CD4-positive, alpha-beta T cell treated with Interleukin-21 for 1 hour (primary cell): ENCODE results near the gene RNF187.
"Not testable (repeated sequence)": the region's sequence is repeated elsewhere in the genome, so short reads cannot be mapped to it uniquely, and the experiment has no call there.

Source experiments
- DNase-seq: peaks from one replicate; pipeline ENCODE4 v3.0.0-alpha.2; 2020

Gene RNF187

DNA sequence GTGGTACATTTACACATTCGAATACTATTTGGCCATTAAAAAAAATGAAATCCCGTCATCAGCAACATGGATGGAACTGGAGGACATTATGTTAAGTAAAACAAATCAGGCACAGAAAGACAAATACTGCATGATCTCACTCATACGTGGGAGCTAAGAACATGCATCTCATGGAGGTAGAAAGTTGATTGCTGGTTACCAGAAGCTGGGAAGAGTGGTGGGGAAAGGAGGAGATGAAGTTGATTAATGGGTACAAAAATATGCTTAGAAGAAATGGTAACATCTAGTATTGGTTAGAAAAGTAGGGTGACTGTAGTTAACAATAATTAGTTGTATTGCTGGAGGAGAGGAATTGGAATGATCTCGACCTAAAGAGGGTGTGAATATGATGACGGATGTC lies 24.6 kb upstream of the RNF187 start:
- no peak for DNase-seq

- DNase-seq: no peak
Observed at GRCh38 chr1:228463009-228463558, 24.1 kb upstream of the RNF187 start.

GRCh38 chr1:228463559-228464455 lies 23.4 kb upstream of the RNF187 start:
- DNase-seq: peak; percentile 71

DNA sequence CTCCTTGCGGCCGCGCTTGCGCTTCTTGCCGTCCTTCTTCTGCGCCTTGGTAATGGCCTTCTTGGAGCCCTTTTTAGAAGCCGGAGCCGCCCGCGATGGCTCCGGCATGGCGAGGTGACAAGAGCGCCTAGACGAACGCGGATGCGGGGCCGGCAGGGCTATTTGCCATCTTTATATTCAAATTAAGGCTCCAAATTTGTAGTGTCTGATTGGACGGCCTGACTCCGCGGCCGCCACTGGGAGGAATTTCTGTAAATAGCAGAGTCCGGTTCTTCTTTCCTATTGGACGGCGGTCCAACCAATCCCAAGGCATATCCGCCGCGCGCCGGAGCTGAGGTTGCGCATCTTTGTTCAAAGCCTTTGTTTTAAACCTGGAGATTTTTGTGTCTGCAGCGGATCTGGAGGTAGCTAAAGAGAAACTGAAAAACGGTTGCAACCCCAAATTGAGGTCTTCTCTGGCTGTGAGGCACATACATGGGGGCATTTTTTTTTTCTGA lies 22.6 kb upstream of the RNF187 start:
- peak; percentile 94 for DNase-seq

DNA sequence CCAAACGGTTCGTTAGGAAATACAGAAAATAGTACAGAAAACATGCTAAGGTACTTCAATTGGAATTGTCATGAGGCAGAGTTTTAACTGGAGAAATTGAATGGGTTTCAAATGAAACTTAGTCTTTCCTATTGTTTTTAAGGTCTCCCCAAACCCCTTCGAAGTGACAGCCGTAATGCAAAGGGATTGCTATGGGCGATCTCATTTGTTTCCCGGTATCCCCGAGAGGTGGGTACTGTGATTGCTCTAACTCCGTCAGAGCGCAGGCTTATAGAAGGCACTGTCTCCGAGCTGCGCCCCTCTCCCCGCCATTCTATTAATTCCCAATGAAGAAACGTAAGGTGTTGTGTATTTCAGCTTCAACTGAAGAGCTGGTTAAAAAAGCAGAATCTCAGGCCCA lies 22.0 kb upstream of the RNF187 start:
- DNase-seq: no peak

GRCh38 chr1:228465571-228466146 lies 21.5 kb upstream of the RNF187 start:
- DNase-seq: peak; percentile 40

DNA sequence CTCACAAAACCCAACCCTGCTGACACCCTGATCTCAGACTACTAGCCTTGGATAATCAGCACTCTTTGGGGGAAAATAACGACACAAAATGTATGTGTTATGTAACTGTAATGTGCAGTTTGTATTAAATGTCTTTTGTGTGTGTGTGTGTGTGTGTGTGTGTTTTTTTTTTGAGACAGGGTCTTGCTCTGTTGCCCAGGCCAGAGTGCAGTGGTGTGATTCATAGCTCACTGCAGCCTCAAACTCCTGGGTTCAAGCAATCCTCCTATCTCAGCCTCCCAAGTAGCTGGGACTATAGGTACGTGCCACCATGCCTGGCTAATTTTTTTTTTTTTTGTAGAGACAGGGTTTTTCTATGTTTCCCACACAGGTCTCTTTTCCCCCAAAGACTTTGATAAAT lies 19.0 kb upstream of the RNF187 start:
- not testable (repeated sequence) for DNase-seq

- DNase-seq: no peak
Observed at GRCh38 chr1:228469413-228470162, 17.6 kb upstream of the RNF187 start.

GRCh38 chr1:228471154-228471761 lies 15.9 kb upstream of the RNF187 start:
- no peak for DNase-seq

DNA sequence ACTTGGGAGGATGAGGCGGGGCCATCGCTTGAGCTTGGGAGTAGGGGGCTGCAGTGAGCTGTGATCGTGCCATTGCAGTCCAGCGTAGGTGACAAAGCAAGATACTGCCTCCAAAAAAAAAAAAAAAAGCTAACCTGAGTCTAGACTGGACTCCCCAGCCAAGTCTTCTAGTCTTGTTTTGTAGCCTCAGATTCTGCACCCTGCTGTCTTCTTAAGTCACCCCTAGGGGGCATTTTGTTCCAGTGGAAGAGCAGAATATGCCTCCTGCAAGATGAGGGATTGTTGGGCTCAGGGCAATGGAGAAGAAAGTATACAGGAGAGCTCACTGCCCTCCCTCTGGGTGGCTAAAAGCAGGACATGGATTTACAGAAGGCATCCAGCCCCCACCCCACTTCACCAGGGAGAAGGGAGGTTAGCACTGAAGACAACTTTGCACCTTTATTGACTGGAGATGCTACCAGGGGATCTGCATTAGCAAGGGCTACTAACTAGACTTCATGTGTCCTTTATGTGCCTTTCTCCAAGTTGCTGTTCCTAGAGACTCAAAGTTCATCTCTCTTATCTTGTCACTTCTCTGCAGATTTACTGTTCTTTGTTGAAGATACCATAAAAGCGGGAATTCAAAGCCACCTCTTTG lies 15.3 kb upstream of the RNF187 start:
- DNase-seq: peak; percentile 66

GRCh38 chr1:228472655-228473054 lies 14.5 kb upstream of the RNF187 start:
- DNase-seq: no peak

DNA sequence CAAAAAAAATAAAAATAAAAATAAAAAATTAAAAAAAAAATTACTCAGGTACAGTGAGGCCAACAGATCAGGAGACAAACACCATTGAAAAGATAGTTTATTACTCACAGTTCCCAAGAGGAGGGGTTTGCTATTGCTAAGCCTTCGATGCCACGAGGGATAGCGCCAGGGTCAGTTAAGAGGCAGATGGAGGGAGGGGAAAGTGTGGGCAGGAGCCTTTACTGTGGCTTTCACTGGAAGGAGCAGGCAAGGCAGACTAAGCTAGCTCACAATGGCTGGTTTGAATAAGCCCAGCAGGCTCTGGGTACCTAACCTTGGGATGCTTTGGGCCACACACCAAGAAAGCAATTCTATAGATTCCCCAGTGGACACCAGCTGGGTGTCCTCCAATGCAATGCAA lies 12.7 kb upstream of the RNF187 start:
- no peak for DNase-seq

GRCh38 chr1:228475812-228476211 lies 11.4 kb upstream of the RNF187 start:
- DNase-seq: no peak

DNA sequence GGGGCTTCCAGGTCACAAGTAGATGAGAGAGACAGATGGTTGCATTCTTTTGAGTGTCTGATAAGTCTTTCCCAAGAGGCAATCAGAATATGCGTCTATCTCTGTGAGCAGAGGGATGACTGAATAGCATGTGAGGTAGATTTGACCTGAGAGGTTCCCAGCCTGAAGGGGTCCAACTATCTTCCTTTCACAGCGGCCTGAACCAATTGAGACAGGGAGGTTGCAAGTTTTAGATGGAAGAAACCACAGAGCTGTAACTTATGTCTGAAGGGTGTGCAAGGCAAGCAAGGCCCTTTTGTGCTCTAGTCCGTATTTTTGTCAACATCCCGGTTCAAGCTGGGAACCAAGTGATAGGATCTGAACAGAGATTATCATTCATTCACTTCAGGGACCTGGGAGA lies 9.9 kb upstream of the RNF187 start:
- DNase-seq: no peak

DNA sequence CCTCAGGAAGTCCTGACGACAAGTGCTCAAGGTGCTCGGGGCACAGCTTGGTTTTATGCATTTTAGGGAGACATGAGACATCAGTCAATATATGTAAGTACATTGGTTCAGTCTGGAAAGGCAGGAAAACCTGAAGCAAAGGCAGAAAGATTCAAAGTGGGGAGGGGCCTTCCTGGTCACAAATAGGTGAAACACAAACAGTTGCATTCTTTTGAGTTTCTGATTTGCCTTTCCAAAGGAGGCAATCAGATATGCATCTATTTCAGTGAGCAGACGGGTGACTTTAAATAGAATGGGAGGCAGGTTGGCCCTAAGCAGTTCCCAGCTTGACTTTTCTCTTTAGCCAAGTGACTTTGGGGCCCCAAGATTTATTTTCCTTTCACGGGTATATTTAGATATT lies 8.9 kb upstream of the RNF187 start:
- no peak for DNase-seq

DNA sequence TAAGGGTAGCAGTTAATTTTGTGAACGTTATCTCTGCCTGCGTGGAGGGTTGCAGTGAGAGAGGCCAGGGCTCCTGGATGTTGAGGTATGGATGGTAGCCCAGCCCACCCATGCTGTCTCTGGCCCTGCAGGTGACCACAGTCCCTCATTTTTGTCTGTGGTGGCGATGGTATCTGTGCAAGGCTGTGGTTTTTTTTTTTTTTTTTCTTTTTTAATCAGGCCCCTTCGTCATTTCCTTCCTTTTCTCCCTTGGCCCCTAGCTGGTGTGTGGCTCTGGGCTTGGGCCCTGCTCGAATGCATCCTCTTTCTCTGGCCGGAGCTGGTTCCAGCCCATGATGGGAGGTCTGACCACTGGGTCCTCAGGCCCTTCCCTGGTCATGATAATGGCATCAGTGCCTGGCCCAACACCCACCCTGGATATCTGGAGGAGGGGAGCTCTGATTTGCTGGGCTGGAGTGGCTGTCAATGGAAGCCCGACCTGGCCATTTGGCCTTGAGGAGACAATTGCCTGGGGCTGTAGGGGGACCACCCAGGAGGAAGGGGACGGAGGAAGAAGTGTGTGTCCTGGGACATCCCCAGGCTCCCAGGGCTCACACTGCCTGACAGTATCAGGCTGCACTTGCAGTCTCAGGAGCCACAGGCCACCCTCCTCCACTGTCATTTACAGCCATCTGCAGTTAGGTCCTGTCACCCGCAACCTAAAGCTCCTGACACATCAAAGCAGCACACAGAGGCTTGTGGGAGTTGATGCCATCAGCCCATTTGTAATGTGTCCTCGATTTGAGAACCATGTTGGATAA lies 8.1 kb upstream of the RNF187 start:
- DNase-seq: peak; percentile 30

DNA sequence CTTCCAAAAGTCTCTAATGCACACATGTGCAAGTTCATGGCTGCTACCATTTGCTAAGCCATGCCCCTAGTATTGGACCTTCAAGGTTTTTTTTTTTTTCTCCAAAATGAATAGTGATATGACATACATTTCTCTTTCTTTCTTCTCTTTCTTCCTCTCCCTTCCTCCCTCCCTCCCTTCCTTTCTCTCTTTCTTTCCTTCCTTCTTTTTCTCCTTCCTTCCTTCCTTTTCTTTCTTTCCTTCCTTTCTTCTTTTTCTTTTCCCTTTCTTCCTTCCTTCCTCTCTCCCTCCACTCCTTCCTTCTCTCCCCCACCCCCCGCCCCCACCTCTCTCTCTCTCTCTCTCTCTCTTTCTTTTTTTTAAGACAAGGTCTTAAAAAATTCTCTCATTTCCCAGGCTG lies 3.4 kb upstream of the RNF187 start:
- no peak for DNase-seq

DNA sequence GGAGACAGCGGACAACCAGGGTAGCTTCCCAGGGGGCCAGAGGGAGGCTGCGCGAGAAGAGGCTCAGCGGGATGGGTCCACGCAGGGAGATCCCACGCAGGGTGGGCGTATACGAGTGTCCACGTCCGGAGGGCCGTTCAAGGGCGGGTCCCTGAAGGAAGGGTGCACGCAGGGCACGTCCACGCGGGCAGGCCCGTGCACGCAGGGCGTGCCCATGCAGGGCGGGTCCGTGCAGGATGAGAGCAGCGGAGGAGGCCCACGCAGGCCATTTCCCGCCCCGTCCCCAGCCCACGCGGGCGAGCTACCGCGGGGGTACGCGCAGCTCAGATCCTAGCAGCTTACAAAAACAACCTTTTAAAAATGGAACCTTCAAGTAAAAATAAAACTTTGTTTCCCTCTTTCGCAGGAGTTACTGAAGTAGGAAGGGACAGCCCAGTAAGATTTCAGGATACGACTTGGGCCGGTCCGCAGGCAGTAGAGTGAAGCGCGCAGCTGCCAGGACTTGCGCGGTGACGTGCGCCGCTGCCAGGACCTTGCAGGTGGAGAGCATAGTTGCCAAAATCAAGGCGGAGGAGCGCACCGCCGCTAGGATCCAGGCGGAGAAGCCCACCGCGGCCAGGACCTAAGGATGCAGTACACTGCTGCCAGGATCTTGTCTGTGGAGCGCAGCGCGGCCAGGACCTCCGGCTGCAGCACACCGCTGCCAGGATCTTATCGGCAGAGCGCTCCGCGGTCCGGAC lies 416 bp upstream of the RNF187 start:
- DNase-seq: peak; percentile 82

GRCh38 chr1:228488125-228488817 lies 1.1 kb downstream of the RNF187 start:
- no peak for DNase-seq
